ENCODE measurements around the gene FBXO27. TPM values are rescaled to one million over a fixed set of nuclear protein-coding genes. Genes with fewer than 3 reads are reported as not detected.
"Not testable (repeated sequence)": the region's sequence is repeated elsewhere in the genome, so short reads cannot be mapped to it uniquely, and the experiment has no call there.

The FBXO27 gene
- total RNA-seq, 1 donor from 2014 or later: 41.9 TPM

DNA sequence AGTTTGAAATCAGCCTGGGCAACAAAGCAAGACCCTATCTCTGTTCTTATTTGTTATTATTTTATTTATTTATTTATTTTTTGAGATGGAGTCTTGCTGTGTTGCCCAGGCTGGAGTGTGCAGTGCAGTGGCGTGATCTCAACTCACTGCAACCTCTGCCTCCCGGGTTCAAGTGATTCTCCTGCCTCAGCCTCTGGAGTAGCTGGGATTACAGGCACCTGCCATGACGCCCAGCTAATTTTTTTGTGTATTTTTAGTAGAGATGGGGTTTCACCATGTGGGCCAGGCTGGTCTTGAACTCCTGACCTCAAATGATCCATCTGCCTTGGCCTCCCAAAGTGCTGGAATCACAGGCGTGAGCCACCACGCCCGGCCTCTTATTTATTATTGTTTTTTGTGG, 44.6 kb downstream of the FBXO27 start:
- ATAC-seq: not testable (repeated sequence)

DNA sequence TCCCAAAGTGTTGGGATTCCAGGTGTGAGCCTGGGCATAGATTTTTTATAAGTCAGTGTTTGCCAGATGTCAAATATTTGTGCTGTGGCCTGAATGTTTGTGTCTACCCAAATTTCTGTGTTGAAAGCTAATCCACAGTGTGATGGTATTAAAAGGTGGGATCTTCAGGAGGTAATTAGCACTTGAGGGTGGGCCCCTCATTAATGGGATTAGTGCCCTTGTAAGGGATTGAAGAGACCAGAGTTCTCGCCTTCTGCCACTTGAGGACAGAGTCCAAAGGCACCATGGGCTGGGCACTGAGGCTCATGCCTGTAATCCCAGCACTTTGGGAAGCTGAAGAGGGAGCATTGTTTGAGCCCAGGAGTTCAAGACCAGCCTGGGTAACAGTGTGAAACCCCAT, 47.1 kb downstream of the FBXO27 start:
- no peak for ATAC-seq

DNA sequence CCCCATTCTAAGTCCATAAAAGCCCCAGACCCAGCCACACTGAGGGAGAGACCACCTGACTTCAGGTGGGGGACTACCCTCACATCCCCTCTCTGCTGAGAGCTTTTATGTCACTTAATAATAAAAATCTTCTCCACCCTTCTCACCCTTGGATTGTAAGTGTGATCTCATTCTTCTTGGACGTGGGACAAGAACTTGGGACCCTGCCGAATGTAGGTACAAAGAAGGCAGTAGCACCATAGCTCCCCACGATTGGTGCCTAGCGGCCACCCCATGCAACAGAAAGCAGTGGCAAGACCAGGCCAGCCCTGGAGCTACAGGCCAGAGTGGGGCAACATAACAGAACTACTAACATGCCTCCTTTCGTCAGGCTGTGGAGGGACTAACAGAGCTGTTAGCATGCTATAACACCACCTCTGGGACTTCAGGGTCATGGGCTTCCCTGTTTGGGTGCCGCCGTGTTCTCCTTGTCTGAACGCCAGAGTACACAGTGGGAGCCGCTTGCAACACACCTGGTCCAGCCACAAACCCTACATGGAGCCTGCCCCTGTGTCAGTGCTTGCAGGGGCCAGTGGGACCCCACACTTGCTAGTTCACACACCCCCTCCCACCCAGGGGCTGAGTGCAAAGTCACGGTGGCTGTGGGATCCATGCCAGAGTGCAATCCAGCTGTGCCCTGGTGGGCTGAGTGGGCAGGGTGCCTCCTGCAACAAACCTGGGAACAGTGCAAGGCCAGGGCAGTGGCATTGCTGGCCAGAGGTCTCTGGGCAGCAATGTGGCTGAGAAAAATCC, 51.6 kb downstream of the FBXO27 start:
- no peak for ATAC-seq

DNA sequence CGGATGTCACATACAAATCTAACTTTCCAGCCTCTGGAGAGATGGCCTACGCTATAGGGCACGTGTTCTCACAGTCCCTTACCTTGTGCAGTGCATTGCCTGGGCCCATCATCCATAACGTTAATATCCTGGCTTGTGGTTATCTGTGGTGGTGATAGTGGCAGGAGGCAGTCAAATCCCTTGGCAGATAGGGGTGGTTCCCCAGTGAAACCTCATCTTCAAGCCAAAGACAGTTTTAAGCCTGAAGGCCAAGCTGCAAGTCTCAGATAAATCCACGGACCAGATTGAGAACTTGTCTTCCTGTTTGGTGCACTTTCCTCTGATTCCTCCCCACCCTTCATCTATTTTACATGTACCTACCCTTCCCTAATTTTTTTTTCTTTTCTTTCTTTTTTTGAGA, 52.5 kb downstream of the FBXO27 start:
- ATAC-seq: no peak

DNA sequence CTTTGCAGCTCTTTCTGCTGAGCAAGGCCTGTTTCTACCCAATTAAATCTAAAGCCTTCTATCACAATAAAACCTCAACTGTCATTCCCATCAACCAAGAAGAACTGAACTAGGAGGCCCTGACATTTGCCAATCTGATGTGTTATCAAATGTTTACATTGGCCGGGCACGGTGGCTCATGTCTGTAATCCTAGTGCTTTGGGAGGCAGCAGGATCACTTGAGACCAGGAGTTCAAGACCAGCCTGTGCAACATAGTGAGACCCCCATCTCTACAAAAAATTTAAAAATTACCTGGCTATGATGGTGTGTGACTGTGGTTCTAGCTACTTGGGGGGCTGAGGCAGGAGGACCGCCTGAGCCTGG, 54.0 kb downstream of the FBXO27 start:
- ATAC-seq: no peak

DNA sequence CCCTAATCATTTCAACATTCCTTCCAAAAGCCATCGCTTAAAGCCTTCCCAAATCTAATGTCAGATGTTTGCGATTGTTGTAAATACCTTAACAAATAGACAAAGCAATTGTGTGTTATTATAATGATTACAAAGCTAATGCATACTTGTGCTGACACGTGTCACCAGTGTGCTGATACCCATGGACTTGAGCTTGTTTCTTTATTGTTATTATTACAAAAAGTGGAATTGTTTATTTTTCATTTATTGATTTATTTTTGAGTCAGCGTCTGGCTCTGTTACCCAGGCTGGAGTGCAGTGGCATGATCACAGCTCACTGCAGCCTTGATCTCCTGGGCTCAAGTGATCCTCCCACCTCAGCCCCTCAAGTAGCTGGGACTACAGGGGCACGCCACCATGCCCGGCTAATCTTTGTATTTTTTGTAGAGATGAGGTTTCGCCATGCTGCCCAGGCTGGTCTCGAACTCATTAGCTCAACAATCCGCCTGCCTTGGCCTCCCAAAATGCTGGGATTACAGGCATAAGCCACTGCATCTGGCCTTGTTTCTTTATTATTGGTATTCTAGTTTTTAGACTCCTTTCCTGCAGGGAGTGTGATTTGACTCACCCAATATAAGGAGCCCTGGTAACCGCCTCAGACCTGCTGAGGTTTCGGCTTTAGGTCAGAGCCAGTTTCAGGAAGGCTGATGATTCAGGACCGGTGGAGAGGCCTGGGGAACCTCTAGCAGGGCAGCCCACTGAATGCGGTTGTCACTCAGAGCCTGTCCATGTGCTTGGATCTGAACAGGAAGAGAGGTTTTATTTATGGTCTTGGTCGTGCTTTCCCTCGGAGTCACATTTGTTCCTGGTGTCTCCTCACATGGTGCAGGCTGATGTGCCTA, 54.7 kb downstream of the FBXO27 start:
- ATAC-seq: peak; percentile 67

DNA sequence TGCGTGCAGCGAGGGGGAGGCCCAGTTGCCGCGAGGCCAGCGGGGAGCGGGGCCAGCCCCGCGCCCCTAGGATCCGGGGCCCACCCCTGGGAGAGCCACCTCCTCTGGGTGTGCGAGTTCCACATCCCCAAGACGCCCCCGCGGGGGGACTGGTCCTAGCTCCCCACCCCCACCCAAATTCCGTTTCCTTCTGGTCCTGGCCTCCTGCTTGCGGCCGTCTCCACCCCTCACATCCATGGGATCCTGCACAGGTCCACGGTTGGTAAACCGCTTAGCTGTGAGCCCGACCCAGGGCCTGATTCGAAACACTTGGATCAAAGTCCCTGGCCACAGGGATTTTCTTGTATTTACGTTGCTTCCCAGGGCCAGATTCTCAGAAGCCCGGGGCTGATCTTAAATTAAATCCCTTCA, 56.5 kb downstream of the FBXO27 start:
- peak; percentile 35 for ATAC-seq

DNA sequence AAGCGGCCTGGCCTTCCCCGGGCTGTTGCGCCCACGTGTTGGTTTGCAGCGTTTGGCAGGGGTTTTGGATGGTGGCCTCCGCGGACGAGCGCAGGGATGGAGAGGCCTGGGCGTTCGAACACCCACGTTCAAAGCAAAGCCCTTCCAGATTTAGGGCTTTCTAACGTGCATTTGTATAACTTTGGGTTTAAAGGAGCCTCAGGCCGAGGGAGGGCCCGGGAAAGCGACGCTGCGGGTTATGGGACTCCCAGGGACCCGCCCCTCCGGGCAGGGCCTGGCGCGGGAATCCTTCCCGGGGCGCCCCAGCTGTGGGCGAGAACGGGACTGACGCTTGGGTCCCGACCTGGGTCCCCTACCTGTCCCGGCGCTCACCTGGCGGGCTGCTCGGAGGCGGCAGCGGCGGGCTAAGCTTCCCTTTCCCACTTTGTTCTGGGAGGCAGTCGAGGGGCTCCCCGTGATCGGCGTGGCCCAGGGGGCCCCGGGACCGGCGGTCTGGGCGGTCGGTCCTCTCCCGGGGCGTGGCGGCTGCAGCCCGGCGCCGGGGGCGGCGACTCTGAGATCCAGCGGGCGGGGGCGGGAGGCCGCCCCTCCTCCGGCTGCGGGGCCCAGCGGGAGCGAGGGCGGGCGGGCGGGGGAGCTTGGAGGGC, 57.0 kb downstream of the FBXO27 start, which contains the start of gene FBXO17:
Gene FBXO17, minus strand, starts transcription at position 529 of the 647 bp plus-strand sequence. CDS start 25,423 bp downstream, outside the sequence.
- peak; percentile 50 for ATAC-seq

DNA sequence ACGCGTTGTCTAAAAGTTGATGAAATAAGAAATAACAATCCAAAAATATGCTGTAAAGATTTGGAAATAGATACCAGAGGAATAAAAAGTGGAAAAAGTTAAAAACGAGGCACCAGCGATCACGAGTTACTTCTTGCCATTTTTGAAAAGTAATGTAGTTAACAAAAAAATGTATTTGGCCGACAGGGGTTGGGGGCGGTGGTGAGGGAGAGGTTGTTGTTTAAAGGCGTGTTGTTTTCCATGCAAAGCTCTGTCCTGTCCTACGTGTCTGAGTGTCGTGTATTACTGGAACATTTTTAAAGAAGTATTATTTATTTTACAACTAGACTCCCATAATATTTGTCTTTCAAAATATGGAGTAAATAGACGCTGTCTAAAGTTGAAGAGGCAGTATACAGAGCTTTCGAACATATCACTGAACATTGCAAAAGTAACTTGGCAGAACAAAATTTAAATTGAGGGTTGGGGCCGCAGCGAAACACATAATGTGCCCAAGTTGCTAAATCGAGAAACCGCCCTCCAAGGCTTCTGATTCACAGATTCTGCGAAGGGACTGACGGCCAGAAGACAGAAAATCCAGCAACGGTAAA, 57.6 kb downstream of the FBXO27 start:
- ATAC-seq: no peak

Other genes starting within 250 kb of the FBXO27 start
- gene LGALS7B, start 243.3 kb downstream of the FBXO27 start, total RNA-seq: 886 TPM
- 0.40 TPM for gene LGALS4, start 219.6 kb downstream of the FBXO27 start, total RNA-seq
- gene ECH1, start 200.8 kb downstream of the FBXO27 start, total RNA-seq: 182 TPM
- gene HNRNPL, start 182.6 kb downstream of the FBXO27 start, total RNA-seq: 236 TPM
- 7.6 TPM for gene RINL, start 154.3 kb downstream of the FBXO27 start, total RNA-seq
- gene SIRT2, start 132.9 kb downstream of the FBXO27 start, total RNA-seq: 40.3 TPM
- 21.4 TPM for gene NFKBIB, start 132.6 kb downstream of the FBXO27 start, total RNA-seq
- 1.4 TPM for gene CCER2, start 120.4 kb downstream of the FBXO27 start, total RNA-seq
- gene SARS2, start 101.8 kb downstream of the FBXO27 start, total RNA-seq: 24.1 TPM
- 60.4 TPM for gene MRPS12, start 101.6 kb downstream of the FBXO27 start, total RNA-seq
- gene FBXO17, start 56.8 kb downstream of the FBXO27 start, total RNA-seq: 4.7 TPM
- gene ACP7, start 51.8 kb upstream of the FBXO27 start, total RNA-seq: 0.32 TPM
- 40.8 TPM for gene PAK4, start 93.2 kb upstream of the FBXO27 start, total RNA-seq
- 298 TPM for gene NCCRP1, start 164.4 kb upstream of the FBXO27 start, total RNA-seq
- not detected for gene SYCN, start 171.7 kb upstream of the FBXO27 start, total RNA-seq
- not detected for gene IFNL3, start 212.5 kb upstream of the FBXO27 start, total RNA-seq
- gene IFNL4, start 216.3 kb upstream of the FBXO27 start, total RNA-seq: not detected
- gene IFNL2, start 235.8 kb upstream of the FBXO27 start, total RNA-seq: not detected

Data from esophagus mucosa (tissue), 1 donor.